ENCODE data around the gene MYBPC1.

DNA sequence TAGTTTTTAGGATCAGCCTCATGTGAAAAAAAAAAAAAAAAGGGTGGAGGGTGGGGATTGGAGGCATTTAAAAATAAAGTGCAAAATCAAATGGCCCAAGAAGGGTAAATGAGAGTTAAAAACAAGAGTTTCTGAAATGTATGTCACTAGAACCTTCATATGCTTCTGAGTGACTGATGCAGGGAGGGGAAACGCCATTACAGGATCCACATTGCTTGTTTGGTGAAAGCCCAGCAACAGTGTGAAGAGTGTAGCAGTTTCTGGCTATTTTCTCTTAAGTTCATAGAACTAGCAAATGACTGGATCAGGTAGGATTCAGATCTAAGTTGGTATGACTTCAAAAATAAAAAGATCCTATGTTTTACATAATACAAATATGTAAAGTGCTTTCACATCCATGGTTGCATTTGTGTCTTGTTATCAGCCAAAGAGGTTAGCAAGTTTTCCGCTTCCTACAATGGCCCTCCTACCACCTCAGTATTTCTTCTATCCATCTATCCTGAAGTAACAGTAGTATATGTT lies 105.6 kb downstream of the MYBPC1 start:
- TF ChIP-seq, protein P1, sequence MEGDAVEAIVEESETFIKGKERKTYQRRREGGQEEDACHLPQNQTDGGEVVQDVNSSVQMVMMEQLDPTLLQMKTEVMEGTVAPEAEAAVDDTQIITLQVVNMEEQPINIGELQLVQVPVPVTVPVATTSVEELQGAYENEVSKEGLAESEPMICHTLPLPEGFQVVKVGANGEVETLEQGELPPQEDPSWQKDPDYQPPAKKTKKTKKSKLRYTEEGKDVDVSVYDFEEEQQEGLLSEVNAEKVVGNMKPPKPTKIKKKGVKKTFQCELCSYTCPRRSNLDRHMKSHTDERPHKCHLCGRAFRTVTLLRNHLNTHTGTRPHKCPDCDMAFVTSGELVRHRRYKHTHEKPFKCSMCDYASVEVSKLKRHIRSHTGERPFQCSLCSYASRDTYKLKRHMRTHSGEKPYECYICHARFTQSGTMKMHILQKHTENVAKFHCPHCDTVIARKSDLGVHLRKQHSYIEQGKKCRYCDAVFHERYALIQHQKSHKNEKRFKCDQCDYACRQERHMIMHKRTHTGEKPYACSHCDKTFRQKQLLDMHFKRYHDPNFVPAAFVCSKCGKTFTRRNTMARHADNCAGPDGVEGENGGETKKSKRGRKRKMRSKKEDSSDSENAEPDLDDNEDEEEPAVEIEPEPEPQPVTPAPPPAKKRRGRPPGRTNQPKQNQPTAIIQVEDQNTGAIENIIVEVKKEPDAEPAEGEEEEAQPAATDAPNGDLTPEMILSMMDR (IDR thresholded peaks at IDR 0.05): no peak
- TF ChIP-seq EZH2 (IDR thresholded peaks at IDR 0.05; ENCODE audit: borderline replicate concordance, insufficient read depth, low read depth, low read length, poor library complexity, severe bottlenecking): no peak
